ENCODE data around the gene TM6SF1. TPM values are rescaled to one million over a fixed set of nuclear protein-coding genes. Genes with fewer than 3 reads are reported as not detected.

Gene TM6SF1
- total RNA-seq, 4 donors from 2014 or later = 7.8 to 19.9 (median 12.8) TPM

GRCh38 chr15:83098079-83098478 lies 9.4 kb upstream of the TM6SF1 start:
- Histone ChIP-seq H3K27ac (no peak overlapping the region), H3K36me3 (no peaks in the 10 kb centered on the region), H3K4me1 (peaks cover 12 to 15% of the 10 kb centered on the region in 2 donors), H3K4me3 (replicated peaks in 1 of 3) (no peak overlapping the region), H3K9me3 (no peaks in the 10 kb centered on the region), H3K27me3 (no peaks in the 10 kb centered on the region)
- intact Hi-C loops (cut with DNase I) = no loop called here
- no peak for DNase-seq
- TF ChIP-seq POLR2A (IDR thresholded peaks at IDR 0.05) = no peak
- TF ChIP-seq, protein P1, sequence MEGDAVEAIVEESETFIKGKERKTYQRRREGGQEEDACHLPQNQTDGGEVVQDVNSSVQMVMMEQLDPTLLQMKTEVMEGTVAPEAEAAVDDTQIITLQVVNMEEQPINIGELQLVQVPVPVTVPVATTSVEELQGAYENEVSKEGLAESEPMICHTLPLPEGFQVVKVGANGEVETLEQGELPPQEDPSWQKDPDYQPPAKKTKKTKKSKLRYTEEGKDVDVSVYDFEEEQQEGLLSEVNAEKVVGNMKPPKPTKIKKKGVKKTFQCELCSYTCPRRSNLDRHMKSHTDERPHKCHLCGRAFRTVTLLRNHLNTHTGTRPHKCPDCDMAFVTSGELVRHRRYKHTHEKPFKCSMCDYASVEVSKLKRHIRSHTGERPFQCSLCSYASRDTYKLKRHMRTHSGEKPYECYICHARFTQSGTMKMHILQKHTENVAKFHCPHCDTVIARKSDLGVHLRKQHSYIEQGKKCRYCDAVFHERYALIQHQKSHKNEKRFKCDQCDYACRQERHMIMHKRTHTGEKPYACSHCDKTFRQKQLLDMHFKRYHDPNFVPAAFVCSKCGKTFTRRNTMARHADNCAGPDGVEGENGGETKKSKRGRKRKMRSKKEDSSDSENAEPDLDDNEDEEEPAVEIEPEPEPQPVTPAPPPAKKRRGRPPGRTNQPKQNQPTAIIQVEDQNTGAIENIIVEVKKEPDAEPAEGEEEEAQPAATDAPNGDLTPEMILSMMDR (IDR thresholded peaks at IDR 0.05) = no peak

DNA sequence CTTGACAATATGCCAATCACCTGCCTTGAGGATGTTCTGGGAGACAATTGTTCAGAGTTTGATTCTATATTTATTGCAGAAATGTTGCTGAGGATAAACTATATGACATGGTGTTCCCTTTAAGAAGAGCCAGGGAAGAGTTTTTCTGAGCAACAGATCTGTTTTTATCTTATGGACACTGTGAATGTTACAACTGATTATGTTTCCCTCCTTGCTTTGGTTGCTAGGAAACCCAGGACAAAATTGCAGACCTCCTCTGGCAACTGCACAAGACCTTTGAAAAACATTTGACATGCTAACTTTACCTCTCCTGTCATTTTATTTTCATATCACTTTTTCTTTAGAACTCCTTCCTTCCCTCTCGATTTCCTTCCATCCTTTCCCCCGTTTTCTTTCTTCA lies 8.2 kb upstream of the TM6SF1 start:
- H3K9me3 ChIP-seq = no peaks in the 10 kb centered on the region
- intact Hi-C loops (cut with DNase I) = no loop called here
- no peaks in the 10 kb centered on the region for H3K36me3 ChIP-seq
- no peak overlapping the region for H3K4me3 ChIP-seq (replicated peaks in 1 of 3)
- H3K4me1 ChIP-seq = peaks cover under 1 to 8% of the 10 kb centered on the region in 2 donors
- no peak for DNase-seq
- no peaks in the 10 kb centered on the region for H3K27me3 ChIP-seq
- TF ChIP-seq, protein P1 (IDR thresholded peaks at IDR 0.05) = no peak
- no peak for TF ChIP-seq POLR2A (IDR thresholded peaks at IDR 0.05)
- H3K27ac ChIP-seq = no peak overlapping the region
- WGBS, 2 donors = 79 to 83% methylated on average over 2 of the region's 2 CpGs

DNA sequence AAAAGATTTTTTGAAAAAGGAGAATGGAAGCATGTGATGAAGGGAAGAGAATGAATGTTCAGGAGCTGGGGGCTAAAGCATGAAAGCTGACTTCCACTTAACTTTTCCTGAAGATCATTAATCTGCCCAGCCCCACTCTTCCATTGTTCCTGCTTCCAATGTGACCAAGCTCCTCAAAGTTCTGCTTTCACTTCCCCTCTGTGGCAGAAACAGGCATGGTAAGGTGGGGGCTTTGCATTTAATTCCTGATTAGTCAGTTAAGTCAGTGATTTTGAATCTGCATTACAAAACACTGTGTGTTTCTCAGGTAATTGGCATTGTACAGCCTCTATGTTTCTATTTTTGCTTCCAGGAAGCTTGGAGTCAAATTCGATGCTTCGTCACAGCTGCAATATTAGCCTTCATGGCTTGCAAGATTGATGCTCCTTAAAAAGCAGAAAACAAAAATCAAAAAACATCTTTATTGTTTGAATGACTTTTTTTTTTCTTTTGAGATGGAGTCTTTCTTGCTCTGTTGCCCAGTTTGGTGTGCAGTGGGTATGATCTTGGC lies 7.3 kb upstream of the TM6SF1 start:
- Histone ChIP-seq H3K4me3 (replicated peaks in 1 of 3) (no peak overlapping the region), H3K4me1 (peaks cover 0 to 2% of the 10 kb centered on the region in 2 donors), H3K27me3 (no peaks in the 10 kb centered on the region), H3K27ac (no peak overlapping the region), H3K9me3 (no peaks in the 10 kb centered on the region), H3K36me3 (no peaks in the 10 kb centered on the region)
- DNase-seq = no peak
- WGBS, 2 donors = 66 to 85% methylated on average over 2 of the region's 2 CpGs
- intact Hi-C loops (cut with DNase I) = no loop called here
- TF ChIP-seq POLR2A (IDR thresholded peaks at IDR 0.05) = no peak

- no peak for DNase-seq
- no peak overlapping the region for H3K27ac ChIP-seq
- peaks cover 0 to 7% of the 10 kb centered on the region in 2 donors for H3K4me1 ChIP-seq
- no peaks in the 10 kb centered on the region for H3K36me3 ChIP-seq
- TF ChIP-seq, protein P1 (IDR thresholded peaks at IDR 0.05) = no peak
- TF ChIP-seq POLR2A (IDR thresholded peaks at IDR 0.05) = no peak
- intact Hi-C loops (cut with DNase I) = no loop called here
- no peaks in the 10 kb centered on the region for H3K27me3 ChIP-seq
- no peaks in the 10 kb centered on the region for H3K9me3 ChIP-seq
- no peak overlapping the region for H3K4me3 ChIP-seq (replicated peaks in 1 of 3)
- 74 to 75% methylated on average over 2 of the region's 2 CpGs for WGBS, 2 donors
Observed at GRCh38 chr15:83102346-83102745, 5.1 kb upstream of the TM6SF1 start.

DNA sequence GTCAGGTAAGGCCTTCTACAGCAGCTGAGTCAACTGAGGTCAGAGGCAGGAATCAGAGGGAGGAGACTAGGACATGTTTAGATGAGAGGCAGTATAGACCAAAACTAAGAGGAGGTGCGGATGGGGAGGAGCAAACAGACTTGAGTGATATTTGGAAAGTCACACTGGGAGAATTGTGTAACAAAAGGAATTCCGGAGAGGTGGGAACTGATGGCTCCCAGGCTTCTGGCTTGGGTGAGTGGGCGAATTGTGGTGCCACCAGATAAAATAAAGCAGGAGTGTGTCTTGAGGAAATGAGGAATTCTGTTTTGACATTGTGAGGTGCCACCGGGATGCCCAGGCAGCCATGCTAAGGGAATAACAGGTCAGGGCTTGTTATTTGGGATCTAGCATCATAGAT lies 3.3 kb upstream of the TM6SF1 start:
- TF ChIP-seq POLR2A (IDR thresholded peaks at IDR 0.05) = no peak
- TF ChIP-seq, protein P1 (IDR thresholded peaks at IDR 0.05) = no peak
- no peaks in the 10 kb centered on the region for H3K9me3 ChIP-seq
- no peak overlapping the region for H3K4me3 ChIP-seq (replicated peaks in 1 of 3)
- H3K27me3 ChIP-seq = no peaks in the 10 kb centered on the region
- peaks cover 9 to 16% of the 10 kb centered on the region in 2 donors for H3K4me1 ChIP-seq
- DNase-seq = no peak
- no peak overlapping the region for H3K27ac ChIP-seq
- intact Hi-C loops (cut with DNase I) = no loop called here
- 95 to 96% methylated on average over 4 of the region's 4 CpGs for WGBS, 2 donors
- H3K36me3 ChIP-seq = no peaks in the 10 kb centered on the region

Data from thyroid gland (tissue), 4 donors.